Ovary (tissue), 9 donors: ENCODE results near the gene ZNF423. TPM values are rescaled to one million over a fixed set of nuclear protein-coding genes. Genes with fewer than 3 reads are reported as not detected.
A peak's percentile ranks its signal among the peaks of the same experiment; 100 is the strongest.

Source experiments
- DNase-seq, 5 donors: peaks; one replicate each; pipeline ENCODE4 v3.0.0-alpha.2; 2019 to 2020
- H3K27ac ChIP-seq, 2 donors: fragments of 200-600 bp; one replicate each; pipeline versions ENCODE4 v1.5.1 to v1.8.0; 2019 to 2022
- H3K27me3 ChIP-seq: fragments of 200-600 bp; one replicate; pipeline ENCODE4 v1.8.0; 2022
- H3K36me3 ChIP-seq: fragments of 200-600 bp; sonication (generic); one replicate; pipeline ENCODE4 v1.5.1; 2019
- H3K4me1 ChIP-seq: one replicate; pipeline ENCODE4 v1.8.1; 2013; ENCODE audit warnings: mild to moderate bottlenecking, moderate library complexity; ENCODE audit not compliant: insufficient read depth
- H3K4me3 ChIP-seq: fragments of 200-600 bp; sonication (generic); one replicate; pipeline ENCODE4 v1.5.1; 2017
- H3K9me3 ChIP-seq, 2 donors: fragments of 200-600 bp in 1 of 2; sonication (generic) in 1 of 2; one replicate each; pipeline versions ENCODE4 v1.5.1 to v1.8.1; 2013 to 2019; ENCODE audit warnings: mild to moderate bottlenecking in 1 of 2, moderate library complexity in 1 of 2
- EP300 ChIP-seq: sonication (generic); formaldehyde crosslinking; IDR thresholded peaks from one replicate; pipeline ENCODE4 v1.6.1; 2017; ENCODE audit warnings: antibody characterized with exemption
- POLR2A ChIP-seq: fragments of 450-650 bp; IDR thresholded peaks from one replicate; pipeline ENCODE4 v1.6.1; 2017; ENCODE audit warnings: antibody characterized with exemption, mild to moderate bottlenecking, moderate library complexity
- WGBS, 3 donors: extraction: QIAGEN DNeasy Blood & Tissue Kit in 1 of 3; methylation state at CpG; one replicate each; pipeline versions ENCODE4 v1.1.5 to v1.1.7; 2013 to 2017; 5-methylcytosine and 5-hydroxymethylcytosine counted together
- intact Hi-C, 4 donors: fragments of 100-400 bp; cut with DNase I; formaldehyde crosslinking; loops; one replicate each; pipeline versions ENCODE4 v1.11.0 to v1.15.1; 2022 to 2023
- polyA plus RNA-seq, 2 donors: library from polyadenylated mRNA; stranded (reverse); fragments of 200-250 nt in 1 of 2; fragments of 350-450 nt in 1 of 2; fragmentation: Illumina TruSeq in 1 of 2; extraction: RNeasy Lipid Tissue Mini Kit (QIAGEN cat#74804) in 1 of 2; gene quantifications; one replicate each; pipeline ENCODE4 v1.2.3, GENCODE V29; 2013 to 2014
- total RNA-seq, 7 donors: library from RNA; depleted of rRNA in 2 of 7; stranded (reverse); fragments of >200 nt in 2 of 7; fragmentation: NEBNext Ultra II Directional in 3 of 7; extraction: Animal tissue kit (Norgen Biotek cat#: 25700) in 3 of 7; gene quantifications; one replicate each; pipeline versions ENCODE4 v1.1.0 to v1.2.4, GENCODE V29; 2016 to 2023
- TF ChIP-seq, protein P1 (sequence below), 3 donors: fragments of 450-650 bp in 2 of 3; fragments of 200-600 bp in 1 of 3; IDR thresholded peaks; one replicate each; pipeline versions ENCODE4 v1.5.1 to v1.8.0; 2016 to 2022; ENCODE audit warnings: antibody characterized with exemption in 3 of 3, mild to moderate bottlenecking in 1 of 3
- donor health status: DM: no; HTN: no; CAD: no; lungs with moderate emphysema.
- donor health status: DM: no; HTN: no; CAD: no.
- donor health status: Bipolar disorder and iron deficiency.
- donor health status: DM: yes; HTN: yes; CAD: no.
- donor health status: DM: no; HTN: no; CAD: no.
- donor health status: DM: yes; HTN: yes; CAD: no.

The ZNF423 gene
- total and polyA plus RNA-seq, 9 donors = 3.3 to 40.3 (median 12.4) TPM

DNA sequence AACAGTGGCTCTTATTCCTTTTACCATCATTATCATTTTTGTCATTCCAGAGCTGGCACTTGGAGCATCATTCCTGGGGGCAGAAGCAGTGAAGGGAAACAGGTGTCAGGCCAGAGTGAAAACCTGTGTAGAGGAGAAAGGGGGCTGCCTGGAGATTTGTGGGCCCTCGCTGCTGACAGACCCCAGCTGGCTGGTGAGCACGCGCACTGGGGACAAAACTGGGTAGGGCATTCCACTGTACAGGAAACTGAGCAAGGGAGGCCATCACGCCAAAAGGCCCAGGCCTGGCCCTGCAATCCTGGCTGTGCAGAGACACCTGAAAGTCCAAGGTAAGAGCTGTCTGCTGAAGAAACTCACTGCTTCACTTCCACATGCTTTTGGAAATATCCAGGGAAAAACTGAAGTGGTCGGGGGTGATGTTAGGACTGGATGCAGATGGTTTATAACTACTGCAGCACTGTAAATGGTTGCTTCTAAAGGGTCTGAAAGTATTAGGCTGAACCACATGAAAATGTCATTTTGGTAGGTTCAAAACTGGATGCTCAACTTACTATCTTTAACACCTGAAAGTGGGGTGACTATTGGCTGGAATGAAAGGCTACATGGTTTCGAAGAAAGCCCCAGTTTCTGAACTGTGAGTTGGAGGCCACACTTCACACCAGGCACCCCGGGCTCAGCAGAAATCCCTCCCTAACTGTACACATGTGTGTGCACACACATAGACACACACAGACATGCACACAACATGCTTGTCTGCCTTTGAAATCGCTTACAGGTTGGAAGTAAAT, 257.3 kb downstream of the ZNF423 start:
- peaks cover 8% of the 10 kb centered on the region for H3K4me1 ChIP-seq
- intact Hi-C loops = no loop called here
- TF ChIP-seq, protein P1, sequence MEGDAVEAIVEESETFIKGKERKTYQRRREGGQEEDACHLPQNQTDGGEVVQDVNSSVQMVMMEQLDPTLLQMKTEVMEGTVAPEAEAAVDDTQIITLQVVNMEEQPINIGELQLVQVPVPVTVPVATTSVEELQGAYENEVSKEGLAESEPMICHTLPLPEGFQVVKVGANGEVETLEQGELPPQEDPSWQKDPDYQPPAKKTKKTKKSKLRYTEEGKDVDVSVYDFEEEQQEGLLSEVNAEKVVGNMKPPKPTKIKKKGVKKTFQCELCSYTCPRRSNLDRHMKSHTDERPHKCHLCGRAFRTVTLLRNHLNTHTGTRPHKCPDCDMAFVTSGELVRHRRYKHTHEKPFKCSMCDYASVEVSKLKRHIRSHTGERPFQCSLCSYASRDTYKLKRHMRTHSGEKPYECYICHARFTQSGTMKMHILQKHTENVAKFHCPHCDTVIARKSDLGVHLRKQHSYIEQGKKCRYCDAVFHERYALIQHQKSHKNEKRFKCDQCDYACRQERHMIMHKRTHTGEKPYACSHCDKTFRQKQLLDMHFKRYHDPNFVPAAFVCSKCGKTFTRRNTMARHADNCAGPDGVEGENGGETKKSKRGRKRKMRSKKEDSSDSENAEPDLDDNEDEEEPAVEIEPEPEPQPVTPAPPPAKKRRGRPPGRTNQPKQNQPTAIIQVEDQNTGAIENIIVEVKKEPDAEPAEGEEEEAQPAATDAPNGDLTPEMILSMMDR (IDR thresholded peaks at IDR 0.05) = no peak
- no peak for TF ChIP-seq POLR2A
- no peak for TF ChIP-seq EP300

DNA sequence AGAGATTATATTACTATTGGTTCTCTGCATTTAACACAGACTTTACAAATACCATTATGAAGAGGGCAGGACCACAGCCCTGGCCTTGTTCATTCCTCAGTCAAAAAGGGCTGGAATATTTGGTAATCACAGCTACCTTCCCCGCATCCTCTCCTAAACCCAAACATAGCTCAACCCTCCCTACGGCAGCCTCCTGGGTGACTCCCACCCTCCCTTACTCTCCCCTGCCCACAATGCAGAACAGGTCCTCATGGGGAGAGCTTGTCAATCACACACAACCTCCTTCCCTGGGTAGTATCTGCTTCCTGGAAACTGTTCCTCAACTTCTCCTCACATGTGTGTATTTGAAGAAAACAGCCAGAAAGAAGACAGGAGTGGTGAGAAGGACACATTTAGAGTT, 258.1 kb downstream of the ZNF423 start:
- no peaks in the 10 kb centered on the region for H3K9me3 ChIP-seq
- H3K36me3 ChIP-seq = no peaks in the 10 kb centered on the region
- no peak for DNase-seq
- H3K27ac ChIP-seq = no peak overlapping the region
- WGBS, 3 donors = 69 to 81% (median 71%) methylated on average over 2 of the region's 2 CpGs
- H3K4me3 ChIP-seq = no peak overlapping the region
- intact Hi-C loops = no loop called here
- no peaks in the 10 kb centered on the region for H3K27me3 ChIP-seq
- H3K4me1 ChIP-seq = peaks cover 8% of the 10 kb centered on the region
- TF ChIP-seq, protein P1 (IDR thresholded peaks at IDR 0.05) = no peak
- TF ChIP-seq EP300 = no peak
- no peak for TF ChIP-seq POLR2A

More for the DNA sequence above, 257.3 kb downstream of the ZNF423 start:
- Histone ChIP-seq H3K4me3 (no peak overlapping the region), H3K36me3 (no peaks in the 10 kb centered on the region), H3K9me3 (no peaks in the 10 kb centered on the region), H3K27me3 (no peaks in the 10 kb centered on the region), H3K27ac (no peak overlapping the region)
- 90 to 95% (median 92%) methylated on average over 8 of the region's 8 CpGs for WGBS, 3 donors
- DNase-seq = peak in 1 of 5 donors; percentile 6

DNA sequence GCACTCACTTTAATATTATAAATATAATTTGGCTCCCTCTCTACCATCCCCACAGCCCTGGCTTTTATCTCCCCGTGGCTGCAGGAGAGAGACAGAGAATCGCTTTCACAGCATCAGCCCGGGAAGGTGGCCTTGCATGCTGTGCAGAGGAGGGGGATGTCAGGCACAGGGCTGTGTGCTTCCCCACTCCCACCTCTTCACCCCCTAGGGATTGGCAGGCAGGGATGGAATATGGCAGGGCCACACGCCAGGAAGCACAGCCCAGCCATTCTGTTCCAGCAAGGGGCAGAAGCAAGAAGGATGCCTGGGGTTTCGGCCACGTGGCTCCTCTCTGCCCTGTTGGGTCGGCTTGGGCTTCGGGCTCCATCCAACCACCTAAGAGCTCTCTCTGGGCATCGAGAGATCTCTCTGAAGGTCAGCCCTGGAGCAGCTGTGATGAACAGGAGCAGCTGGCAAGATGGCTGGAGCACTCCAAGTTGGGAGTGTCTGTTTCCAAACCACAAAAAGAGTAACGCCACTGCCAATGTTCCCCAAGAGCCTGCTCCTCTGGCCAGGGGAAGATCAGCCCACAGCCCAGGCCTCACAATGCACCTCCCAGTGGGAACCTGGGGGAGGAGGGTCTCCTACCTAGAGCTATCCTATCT, 259.1 kb downstream of the ZNF423 start:
- no peak for TF ChIP-seq POLR2A
- no peak for TF ChIP-seq EP300
- TF ChIP-seq, protein P1 (IDR thresholded peaks at IDR 0.05) = no peak
- no peaks in the 10 kb centered on the region for H3K36me3 ChIP-seq
- no peak overlapping the region for H3K4me3 ChIP-seq
- intact Hi-C loops = no loop called here
- WGBS, 3 donors = 33 to 51% (median 39%) methylated on average over 10 of the region's 10 CpGs
- DNase-seq = peak in 1 of 5 donors; percentile 16
- H3K9me3 ChIP-seq = no peaks in the 10 kb centered on the region
- H3K4me1 ChIP-seq = peaks cover 8% of the 10 kb centered on the region
- H3K27me3 ChIP-seq = no peaks in the 10 kb centered on the region
- peak overlapping the region in 1 of 2 donors; percentile 72 for H3K27ac ChIP-seq

DNA sequence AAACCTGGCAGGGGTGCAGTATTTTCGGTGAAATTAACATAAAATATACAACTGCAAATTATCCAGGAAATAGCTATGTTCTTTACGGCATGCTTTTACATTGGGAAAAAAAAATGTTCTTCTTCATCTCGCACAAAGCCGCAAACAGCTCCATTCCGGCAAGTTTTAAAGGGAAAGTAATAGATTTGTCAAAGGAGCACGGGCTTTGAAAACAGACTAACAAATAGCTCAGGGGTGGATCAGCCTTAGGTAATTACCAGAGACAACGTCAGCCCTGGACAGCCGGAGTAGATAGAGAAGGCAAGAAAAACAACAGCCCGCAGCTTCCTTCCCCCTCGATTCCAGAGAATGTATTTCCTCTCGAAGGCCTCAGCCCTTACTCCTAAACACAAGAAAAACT, 259.8 kb downstream of the ZNF423 start:
- Histone ChIP-seq H3K9me3 (no peaks in the 10 kb centered on the region), H3K4me3 (peak overlapping the region; percentile 24), H3K36me3 (no peaks in the 10 kb centered on the region), H3K27ac (peak overlapping the region in 1 of 2 donors; percentile 72), H3K27me3 (no peaks in the 10 kb centered on the region), H3K4me1 (peaks cover 8% of the 10 kb centered on the region)
- 3 to 9% (median 4%) methylated on average over 11 of the region's 11 CpGs for WGBS, 3 donors
- TF ChIP-seq EP300 = no peak
- no peak for TF ChIP-seq POLR2A
- TF ChIP-seq, protein P1 (IDR thresholded peaks at IDR 0.05) = no peak
- peak in 1 of 5 donors; percentile 24 for DNase-seq
- intact Hi-C loops = no loop called here
